GM13976 (cell line): Measurements from ENCODE around the gene TMEM131L.

Experiments used
- DNase-seq: peaks from one replicate; pipeline ENCODE4 v3.0.0; 2012; ENCODE audit warnings: low spot score
- in situ Hi-C: fragments of 300-500 bp; cut with MboI; formaldehyde crosslinking; loops from one replicate; pipeline ENCODE4 v1.12.0; 2022; ENCODE audit warnings: low sequenced_read_pairs, mixed read lengths, inconsistent platforms; ENCODE audit not compliant: unreplicated experiment
- TF ChIP-seq, protein P1 (sequence below): IDR thresholded peaks from 2 replicates; pipeline ENCODE4 v1.5.1; 2012; ENCODE audit warnings: borderline replicate concordance, mild to moderate bottlenecking; ENCODE audit not compliant: insufficient read depth; ENCODE audit errors: extremely low read depth, missing control alignments, control extremely low read depth

Gene TMEM131L

GRCh38 chr4:153521999-153522801, 56.0 kb downstream of the TMEM131L start:
- TF ChIP-seq, protein P1, sequence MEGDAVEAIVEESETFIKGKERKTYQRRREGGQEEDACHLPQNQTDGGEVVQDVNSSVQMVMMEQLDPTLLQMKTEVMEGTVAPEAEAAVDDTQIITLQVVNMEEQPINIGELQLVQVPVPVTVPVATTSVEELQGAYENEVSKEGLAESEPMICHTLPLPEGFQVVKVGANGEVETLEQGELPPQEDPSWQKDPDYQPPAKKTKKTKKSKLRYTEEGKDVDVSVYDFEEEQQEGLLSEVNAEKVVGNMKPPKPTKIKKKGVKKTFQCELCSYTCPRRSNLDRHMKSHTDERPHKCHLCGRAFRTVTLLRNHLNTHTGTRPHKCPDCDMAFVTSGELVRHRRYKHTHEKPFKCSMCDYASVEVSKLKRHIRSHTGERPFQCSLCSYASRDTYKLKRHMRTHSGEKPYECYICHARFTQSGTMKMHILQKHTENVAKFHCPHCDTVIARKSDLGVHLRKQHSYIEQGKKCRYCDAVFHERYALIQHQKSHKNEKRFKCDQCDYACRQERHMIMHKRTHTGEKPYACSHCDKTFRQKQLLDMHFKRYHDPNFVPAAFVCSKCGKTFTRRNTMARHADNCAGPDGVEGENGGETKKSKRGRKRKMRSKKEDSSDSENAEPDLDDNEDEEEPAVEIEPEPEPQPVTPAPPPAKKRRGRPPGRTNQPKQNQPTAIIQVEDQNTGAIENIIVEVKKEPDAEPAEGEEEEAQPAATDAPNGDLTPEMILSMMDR, result no peak
- no peak for DNase-seq
- in situ Hi-C loops, result loop anchor here (10.0 kb wide), 1 partner anchor 87 kb away; no protein-coding TSS in a partner anchor

GRCh38 chr4:153522802-153523094, 56.6 kb downstream of the TMEM131L start:
- DNase-seq, result peak; percentile 54
- TF ChIP-seq, protein P1, result no peak
- in situ Hi-C loops, result loop anchor here (10.0 kb wide), 1 partner anchor 88 kb away; no protein-coding TSS in a partner anchor

DNA sequence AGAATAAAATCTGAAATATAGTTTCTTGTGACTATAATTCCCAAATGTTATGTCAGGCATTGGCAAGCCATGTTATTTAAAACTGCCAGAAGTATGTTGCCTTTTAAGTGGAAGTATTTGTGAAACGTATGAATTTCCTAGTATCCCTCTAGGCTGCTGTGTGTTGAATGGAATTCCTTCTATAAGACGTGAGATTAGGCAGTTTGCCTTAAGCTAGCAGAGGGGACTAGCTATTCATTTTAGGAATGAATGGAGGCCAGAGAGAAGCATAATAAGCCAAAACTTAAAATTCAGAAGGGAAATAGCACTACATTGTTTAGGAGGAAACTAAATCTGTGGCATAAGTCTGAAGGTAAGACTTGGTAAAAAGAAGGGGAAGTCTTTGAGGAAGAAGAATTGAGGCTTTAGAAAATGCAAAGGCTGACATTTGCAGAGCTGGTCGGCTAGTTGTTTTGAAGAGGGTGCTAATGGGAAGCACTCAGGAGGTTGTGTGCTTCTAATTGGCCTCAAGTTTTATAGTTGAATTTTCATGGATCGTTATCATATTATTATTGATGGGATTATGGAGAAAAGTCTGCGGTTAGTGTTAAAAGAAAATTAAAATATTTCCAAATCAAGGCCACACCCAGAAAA, 57.1 kb downstream of the TMEM131L start:
- in situ Hi-C loops, result loop anchor here (10.0 kb wide), 1 partner anchor 88 kb away; no protein-coding TSS in a partner anchor
- TF ChIP-seq, protein P1, result no peak
- DNase-seq, result no peak

DNA sequence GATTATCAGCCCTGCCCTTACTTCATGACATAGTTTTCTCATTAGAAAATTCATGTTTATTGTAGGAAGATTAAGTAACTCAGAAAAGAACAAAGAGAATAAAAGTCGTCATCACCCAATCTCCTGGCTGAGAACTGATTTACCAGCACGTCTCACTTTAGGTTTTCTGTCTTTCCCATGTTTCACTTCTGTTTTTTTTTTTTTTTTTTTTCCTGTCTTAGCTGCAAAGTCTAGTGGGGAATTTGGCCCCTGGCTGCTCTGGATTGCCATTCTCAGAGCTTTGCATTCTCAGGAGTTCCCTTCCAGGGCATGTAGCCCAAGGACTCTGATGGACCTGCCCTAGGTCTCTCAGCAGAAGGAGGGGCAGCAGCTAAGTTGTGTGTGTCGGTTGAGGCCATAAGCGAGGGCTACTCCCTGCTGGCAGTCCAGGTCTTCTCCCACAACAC, 57.8 kb downstream of the TMEM131L start:
- DNase-seq, result no peak
- in situ Hi-C loops, result loop anchor here (10.0 kb wide), 1 partner anchor 89 kb away; no protein-coding TSS in a partner anchor
- TF ChIP-seq, protein P1, result no peak

- TF ChIP-seq, protein P1, result no peak
- DNase-seq, result no peak
- in situ Hi-C loops, result loop anchor here (10.0 kb wide), 1 partner anchor 90 kb away; no protein-coding TSS in a partner anchor
These were observed 58.5 kb downstream of the TMEM131L start for GRCh38 chr4:153524682-153525081.

GRCh38 chr4:153527690-153528089, 61.5 kb downstream of the TMEM131L start:
- no peak for DNase-seq
- in situ Hi-C loops, result loop anchor here (10.0 kb wide), 1 partner anchor 93 kb away; no protein-coding TSS in a partner anchor
- TF ChIP-seq, protein P1, result no peak
